Fibroblast of lung (primary cell): ENCODE measurements around the gene SIGLEC11.

Experiments used
- EZH2 ChIP-seq: IDR thresholded peaks from 2 replicates; pipeline ENCODE4 v1.5.1; 2012; ENCODE audit warnings: low read length, control low read depth, mild to moderate bottlenecking; ENCODE audit errors: missing control alignments
- TF ChIP-seq, protein P1 (sequence below), 2 donors: IDR thresholded peaks in 1 of 2; conservative IDR thresholded peaks in 1 of 2; 1 replicate in 1 of 2; 2 replicates in 1 of 2; pipeline ENCODE4 v1.5.1; 2011 to 2012; ENCODE audit warnings: low read length in 2 of 2, control low read depth in 1 of 2, inconsistent platforms in 1 of 2, low read depth in 1 of 2, mild to moderate bottlenecking in 1 of 2

DNA sequence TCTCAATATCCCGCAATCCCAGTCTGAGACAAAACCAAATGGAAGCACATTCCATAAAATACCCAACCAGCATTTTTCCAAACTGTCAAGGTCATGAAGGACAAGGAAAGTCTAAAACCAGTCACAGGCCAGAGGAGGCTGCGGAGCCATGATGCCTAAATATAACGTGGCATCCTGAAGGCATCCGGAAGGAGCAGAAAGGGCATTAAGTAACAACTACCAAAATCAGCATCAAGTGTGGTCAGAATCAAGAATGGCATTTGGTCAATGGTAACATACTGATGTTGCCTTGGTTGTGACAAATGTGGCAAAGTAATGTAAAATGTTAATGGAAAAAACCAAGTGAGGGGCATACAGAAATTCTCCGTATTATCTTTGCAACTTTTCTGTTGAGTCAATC is 35.5 kb downstream of the SIGLEC11 start:
- TF ChIP-seq, protein P1, sequence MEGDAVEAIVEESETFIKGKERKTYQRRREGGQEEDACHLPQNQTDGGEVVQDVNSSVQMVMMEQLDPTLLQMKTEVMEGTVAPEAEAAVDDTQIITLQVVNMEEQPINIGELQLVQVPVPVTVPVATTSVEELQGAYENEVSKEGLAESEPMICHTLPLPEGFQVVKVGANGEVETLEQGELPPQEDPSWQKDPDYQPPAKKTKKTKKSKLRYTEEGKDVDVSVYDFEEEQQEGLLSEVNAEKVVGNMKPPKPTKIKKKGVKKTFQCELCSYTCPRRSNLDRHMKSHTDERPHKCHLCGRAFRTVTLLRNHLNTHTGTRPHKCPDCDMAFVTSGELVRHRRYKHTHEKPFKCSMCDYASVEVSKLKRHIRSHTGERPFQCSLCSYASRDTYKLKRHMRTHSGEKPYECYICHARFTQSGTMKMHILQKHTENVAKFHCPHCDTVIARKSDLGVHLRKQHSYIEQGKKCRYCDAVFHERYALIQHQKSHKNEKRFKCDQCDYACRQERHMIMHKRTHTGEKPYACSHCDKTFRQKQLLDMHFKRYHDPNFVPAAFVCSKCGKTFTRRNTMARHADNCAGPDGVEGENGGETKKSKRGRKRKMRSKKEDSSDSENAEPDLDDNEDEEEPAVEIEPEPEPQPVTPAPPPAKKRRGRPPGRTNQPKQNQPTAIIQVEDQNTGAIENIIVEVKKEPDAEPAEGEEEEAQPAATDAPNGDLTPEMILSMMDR (conservative IDR thresholded peaks at IDR 0.05 in 1 of 2, IDR thresholded peaks at IDR 0.05 in 1 of 2; ENCODE audit: low read depth in 1 of 2, low read length in 2 of 2), result no peak
- no peak for TF ChIP-seq EZH2
